HS-27A (cell line): ENCODE data around the gene NUS1.
"Not testable (repeated sequence)": the region's sequence is repeated elsewhere in the genome, so short reads cannot be mapped to it uniquely, and the experiment has no call there.

ENCODE experiments used
- DNase-seq: peaks from one replicate; pipeline ENCODE4 v3.0.0-alpha.2; 2012; ENCODE audit warnings: low read depth, missing footprints

Gene NUS1

GRCh38 chr6:117674991-117675657 is at the start of gene NUS1:
Gene NUS1, plus strand, starts transcription at chr6:117675469. Its CDS starts 202 bp downstream, at chr6:117675671.
- DNase-seq, result peak; percentile 92

- no peak for DNase-seq
These were observed 47.7 kb upstream of the NUS1 start for GRCh38 chr6:117627533-117627932.

- DNase-seq, result no peak
These were observed 46.1 kb upstream of the NUS1 start for GRCh38 chr6:117629119-117629660.

GRCh38 chr6:117637770-117638169 is 37.5 kb upstream of the NUS1 start:
- no peak for DNase-seq

- DNase-seq, result no peak
These were observed 32.3 kb upstream of the NUS1 start for GRCh38 chr6:117642976-117643375.

- not testable (repeated sequence) for DNase-seq
These were observed 23.3 kb upstream of the NUS1 start for GRCh38 chr6:117651984-117652383.

GRCh38 chr6:117653949-117654348 is 21.3 kb upstream of the NUS1 start:
- no peak for DNase-seq

GRCh38 chr6:117655380-117655779 is 19.9 kb upstream of the NUS1 start:
- no peak for DNase-seq

GRCh38 chr6:117666881-117667280 is 8.4 kb upstream of the NUS1 start:
- no peak for DNase-seq

- no peak for DNase-seq
These were observed 6.5 kb upstream of the NUS1 start for GRCh38 chr6:117668736-117669135.

- DNase-seq, result no peak
These were observed 766 bp upstream of the NUS1 start for GRCh38 chr6:117674503-117674902.

GRCh38 chr6:117675658-117676301 is 511 bp downstream of the NUS1 start:
- not testable (repeated sequence) for DNase-seq

- DNase-seq, result no peak
These were observed 1.4 kb downstream of the NUS1 start for GRCh38 chr6:117676577-117677218.

GRCh38 chr6:117677553-117678141 is 2.4 kb downstream of the NUS1 start:
- no peak for DNase-seq

GRCh38 chr6:117681162-117681741 is 6.0 kb downstream of the NUS1 start:
- no peak for DNase-seq

GRCh38 chr6:117684749-117685148 is 9.5 kb downstream of the NUS1 start:
- no peak for DNase-seq

GRCh38 chr6:117685359-117685758 is 10.1 kb downstream of the NUS1 start:
- no peak for DNase-seq

GRCh38 chr6:117687021-117687648 is 11.9 kb downstream of the NUS1 start:
- DNase-seq, result no peak

- DNase-seq, result not testable (repeated sequence)
These were observed 14.3 kb downstream of the NUS1 start for GRCh38 chr6:117689584-117689983.

GRCh38 chr6:117706504-117706903 is 31.2 kb downstream of the NUS1 start:
- no peak for DNase-seq

- DNase-seq, result not testable (repeated sequence)
These were observed 31.8 kb downstream of the NUS1 start for GRCh38 chr6:117706936-117707509.
